D721Med (cell line): ENCODE results near the gene NWD2.

Source experiments
- DNase-seq: peaks from one replicate; pipeline ENCODE4 v3.0.0; 2011; ENCODE audit warnings: low spot score; ENCODE audit not compliant: insufficient read length
- FAIRE-seq: peaks from 2 replicates; lab custom pipeline; 2011; peaks lifted over from hg19 to GRCh38; lab: Jason Lieb, UNC
- CTCF ChIP-seq: IDR thresholded peaks from 2 replicates; pipeline ENCODE4 v1.5.1; 2012; ENCODE audit warnings: mild to moderate bottlenecking, control low read depth; ENCODE audit not compliant: insufficient read depth; ENCODE audit errors: missing control alignments

The NWD2 gene

GRCh38 chr4:37421614-37422013, 177.1 kb downstream of the NWD2 start:
- no peak for TF ChIP-seq CTCF
- no peak for FAIRE-seq
- DNase-seq: no peak

- FAIRE-seq (no peak), DNase-seq (no peak)
- TF ChIP-seq CTCF: no peak
These were observed 177.6 kb downstream of the NWD2 start for GRCh38 chr4:37422102-37422501.

GRCh38 chr4:37422638-37423037, 178.1 kb downstream of the NWD2 start:
- FAIRE-seq: no peak
- DNase-seq: no peak
- no peak for TF ChIP-seq CTCF

- FAIRE-seq: no peak
- TF ChIP-seq CTCF: no peak
- no peak for DNase-seq
These were observed 178.8 kb downstream of the NWD2 start for GRCh38 chr4:37423310-37423709.

- FAIRE-seq (no peak), DNase-seq (no peak)
- no peak for TF ChIP-seq CTCF
These were observed 180.2 kb downstream of the NWD2 start for GRCh38 chr4:37424753-37425152.

GRCh38 chr4:37425857-37426256, 181.3 kb downstream of the NWD2 start:
- no peak for TF ChIP-seq CTCF
- DNase-seq (no peak), FAIRE-seq (no peak)

GRCh38 chr4:37427193-37427592, 182.7 kb downstream of the NWD2 start:
- DNase-seq (no peak), FAIRE-seq (no peak)
- no peak for TF ChIP-seq CTCF
